NCI-H446 (cell line): ENCODE data around the gene SLAMF7.
"Not testable (repeated sequence)": the region's sequence is repeated elsewhere in the genome, so short reads cannot be mapped to it uniquely, and the experiment has no call there.

Experiments used
- DNase-seq, 2 experiments: peaks; one replicate each; lab custom pipeline; 2025; lab: John Stamatoyannopoulos, UW

SLAMF7 gene

GRCh38 chr1:160774886-160775719 is 36.1 kb downstream of the SLAMF7 start:
- no peak for DNase-seq

DNA sequence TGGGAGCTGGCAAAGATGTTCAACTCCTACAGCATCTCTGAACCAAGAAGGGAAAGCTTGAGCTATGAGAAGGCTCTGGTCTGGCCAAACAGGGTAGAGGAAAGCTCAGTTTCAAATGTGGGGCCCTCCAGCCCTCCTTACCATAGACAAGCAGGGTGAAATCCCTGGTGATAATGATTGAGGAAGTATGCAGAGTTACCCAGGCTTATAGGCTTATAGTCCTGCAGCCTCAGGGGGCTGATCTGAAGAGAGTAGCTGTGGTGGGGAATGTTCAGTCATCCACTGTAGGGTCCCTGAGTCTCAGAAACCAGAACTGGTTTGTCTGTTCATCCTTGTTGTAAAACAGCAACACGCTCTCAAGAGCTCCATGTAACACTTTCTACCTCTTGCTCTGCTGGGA is 37.1 kb downstream of the SLAMF7 start:
- DNase-seq = no peak

GRCh38 chr1:160777486-160778089 is 38.5 kb downstream of the SLAMF7 start:
- peak in 1 of 2 experiments; percentile 19 for DNase-seq

DNA sequence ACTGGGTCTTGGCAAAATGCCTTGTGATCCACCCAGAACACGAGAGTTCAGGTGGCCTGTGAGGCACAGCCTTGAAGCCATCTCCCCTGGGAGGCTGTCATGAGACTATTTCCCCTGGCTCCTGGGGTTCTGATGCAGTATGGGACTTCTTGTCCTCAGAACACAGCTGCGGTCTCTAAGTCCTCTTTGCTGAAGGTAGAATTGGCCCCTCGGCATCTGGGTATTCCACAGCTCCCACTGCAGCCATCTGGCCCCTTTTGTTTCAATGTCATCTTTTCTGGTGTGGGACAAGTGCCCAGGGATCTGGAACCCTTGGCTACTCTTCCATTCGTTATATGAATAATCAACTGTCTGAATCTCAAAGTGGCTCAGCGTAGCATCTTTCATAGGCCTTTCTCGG is 39.9 kb downstream of the SLAMF7 start:
- no peak for DNase-seq

GRCh38 chr1:160779626-160780397 is 40.8 kb downstream of the SLAMF7 start:
- no peak for DNase-seq

DNA sequence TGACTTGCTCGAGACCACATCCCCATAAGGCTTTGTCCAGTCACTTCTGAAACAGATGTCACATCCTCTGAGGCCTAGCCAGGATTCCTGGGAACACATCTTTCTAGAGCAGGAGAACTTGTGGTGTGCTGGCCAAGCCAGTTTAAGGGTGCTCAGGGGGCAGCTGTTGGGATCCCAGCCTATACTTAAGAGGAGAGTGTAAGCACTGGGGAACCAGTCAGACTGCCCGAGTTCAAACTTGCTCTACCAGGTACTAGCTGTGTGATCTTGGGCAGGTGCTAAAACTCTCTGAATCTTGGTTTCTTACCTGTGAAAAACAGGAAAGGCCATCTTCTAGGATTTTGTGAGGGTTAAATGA is 41.3 kb downstream of the SLAMF7 start:
- no peak for DNase-seq

DNA sequence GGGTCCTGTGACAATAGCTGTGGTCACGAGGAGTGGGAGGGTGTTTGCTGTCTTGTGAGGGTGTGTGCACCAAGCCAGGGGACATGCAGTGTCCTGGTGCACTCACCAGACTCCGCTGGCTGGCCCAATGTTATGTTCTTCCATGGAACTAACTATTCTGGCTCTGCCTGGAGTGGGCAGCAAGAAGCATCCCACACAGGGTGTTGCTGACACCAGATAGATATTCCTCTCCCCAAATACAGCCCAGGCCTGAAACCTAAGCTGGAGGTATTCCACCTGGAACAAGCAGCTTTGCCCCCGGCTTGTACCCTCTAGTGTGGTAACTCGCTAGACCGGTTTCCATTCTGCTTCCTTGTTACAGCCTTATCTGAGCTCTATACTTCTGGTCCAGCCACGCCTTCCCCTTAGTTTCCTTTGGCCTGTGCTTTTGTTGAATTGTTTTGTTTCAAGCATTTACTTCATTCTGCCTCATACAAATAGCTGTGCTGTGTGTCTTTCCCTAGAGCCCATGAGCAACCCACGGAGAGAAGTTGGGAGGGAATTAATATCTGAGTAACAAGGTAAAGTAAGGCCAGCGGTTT is 42.2 kb downstream of the SLAMF7 start:
- DNase-seq = no peak

GRCh38 chr1:160781914-160782689 is 43.1 kb downstream of the SLAMF7 start:
- no peak for DNase-seq

GRCh38 chr1:160782988-160783765 is 44.1 kb downstream of the SLAMF7 start:
- not testable (repeated sequence) for DNase-seq

DNA sequence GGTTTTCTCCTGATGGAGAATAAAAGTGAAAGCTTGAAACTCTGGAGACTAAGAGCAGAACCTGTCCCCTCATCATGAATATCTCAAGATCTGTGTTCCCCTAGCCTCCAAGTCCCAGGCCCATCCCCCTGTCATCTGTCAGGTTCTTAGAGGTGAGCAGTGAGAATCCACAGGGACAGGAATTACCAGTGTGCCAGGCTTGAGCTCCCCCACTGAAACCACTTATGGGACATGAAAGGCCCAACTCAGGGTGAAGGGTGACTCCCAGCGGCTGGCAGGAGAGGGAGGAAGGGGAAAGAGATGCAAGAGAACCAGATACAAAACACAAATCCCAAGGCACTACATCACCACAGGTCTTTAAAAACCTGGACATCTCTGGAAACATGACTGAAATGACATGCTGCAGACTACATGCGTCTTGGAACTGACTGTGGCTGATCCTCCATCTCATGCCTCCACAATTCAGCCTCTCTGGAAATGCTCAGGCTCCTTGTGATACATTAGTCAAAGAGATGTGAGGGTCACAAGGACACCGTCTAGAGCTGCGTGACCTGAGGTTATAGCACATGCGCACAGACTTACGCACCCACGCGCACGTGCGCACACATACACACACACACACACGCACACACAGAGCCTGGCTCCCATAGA is 50.1 kb downstream of the SLAMF7 start:
- DNase-seq = no peak

GRCh38 chr1:160789702-160790611 is 50.9 kb downstream of the SLAMF7 start:
- DNase-seq = no peak

GRCh38 chr1:160794376-160794775 is 55.3 kb downstream of the SLAMF7 start:
- no peak for DNase-seq

- DNase-seq = no peak
Measured at GRCh38 chr1:160795951-160796383, 56.9 kb downstream of the SLAMF7 start, which contains the start of gene LY9. Gene LY9, plus strand, starts transcription at chr1:160796174. Its CDS starts 14 bp downstream, at chr1:160796188.

GRCh38 chr1:160797271-160797709 is 58.2 kb downstream of the SLAMF7 start:
- no peak for DNase-seq

- DNase-seq = no peak
Measured at GRCh38 chr1:160797861-160798273, 58.8 kb downstream of the SLAMF7 start.

DNA sequence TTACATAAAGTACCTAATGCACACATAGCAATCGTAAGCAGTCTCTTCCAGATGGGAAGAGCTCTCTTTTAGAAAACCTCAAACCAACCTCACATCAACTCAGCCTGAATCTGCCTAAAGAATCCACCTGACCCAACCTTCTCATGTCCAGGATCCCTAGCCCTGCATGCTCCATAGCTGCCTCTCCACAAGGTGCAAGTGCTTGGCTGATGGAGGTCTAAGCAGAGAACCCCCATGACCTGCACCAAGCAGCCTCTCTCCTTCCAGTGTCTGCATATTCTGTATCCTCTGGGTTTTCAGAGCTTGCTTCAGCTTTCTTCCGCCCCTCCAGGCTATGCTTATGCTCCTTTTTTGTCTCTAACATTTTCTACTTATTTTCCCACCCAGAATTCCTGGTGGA is 59.4 kb downstream of the SLAMF7 start:
- no peak for DNase-seq

GRCh38 chr1:160799641-160800040 is 60.6 kb downstream of the SLAMF7 start:
- DNase-seq = no peak

DNA sequence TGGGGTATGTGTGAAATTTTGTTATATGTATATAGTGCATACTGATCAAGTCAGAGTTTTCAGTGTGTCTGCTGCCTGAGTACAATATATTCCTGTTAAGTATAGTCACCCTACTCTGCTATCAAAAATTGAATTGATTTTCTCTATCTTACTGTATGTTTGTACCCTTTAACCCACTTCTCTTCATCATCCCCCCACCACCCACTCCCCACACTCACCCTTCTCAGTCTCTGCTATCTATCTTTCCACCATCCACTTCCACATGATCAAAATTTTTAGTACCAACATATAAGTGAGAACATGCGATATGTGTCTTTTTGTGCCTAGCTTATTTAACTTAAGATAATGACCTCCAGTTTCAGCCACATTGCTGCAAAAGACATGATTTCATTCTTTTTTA is 61.1 kb downstream of the SLAMF7 start:
- DNase-seq = no peak
